ENCODE data around the gene ZNF277. TPM values are rescaled to one million over a fixed set of nuclear protein-coding genes. Genes with fewer than 3 reads are reported as not detected.

Gene ZNF277
- total and polyA plus RNA-seq, 4 donors, result 7.8 to 23.5 (median 14.5) TPM

GRCh38 chr7:112199672-112200071 lies 6.8 kb upstream of the ZNF277 start:
- Histone ChIP-seq H3K4me3 (ENCODE audit: low read depth in 1 of 3, low read length in 3 of 3) (no peak overlapping the region), H3K4me1 (ENCODE audit: control insufficient read depth in 4 of 4, insufficient read depth in 4 of 4, low read length in 3 of 4) (peaks cover 2 to 38% (median 21%) of the 10 kb centered on the region in 4 donors), H3K27ac (ENCODE audit: low read depth in 1 of 2, low read length in 2 of 2) (no peak overlapping the region), H3K9ac (ENCODE audit: low read depth in 1 of 2, low read length in 2 of 2) (no peak overlapping the region), H3K9me3 (ENCODE audit: control insufficient read depth in 4 of 4, low read length in 3 of 4) (no peaks in the 10 kb centered on the region), H3K36me3 (ENCODE audit: control insufficient read depth in 4 of 4, insufficient read depth in 3 of 4, low read depth in 1 of 4, low read length in 3 of 4) (no peaks in the 10 kb centered on the region), H3K27me3 (ENCODE audit: control insufficient read depth in 4 of 4, insufficient read depth in 4 of 4, low read length in 3 of 4) (no peaks in the 10 kb centered on the region)
- TF ChIP-seq REST (IDR thresholded peaks at IDR 0.05) (no peak), NR2F2 (IDR thresholded peaks at IDR 0.05) (no peak), CTCF (IDR thresholded peaks at IDR 0.05; ENCODE audit: low read depth, low read length, missing input control) (no peak), ZBTB33 (IDR thresholded peaks at IDR 0.05) (no peak), ATF3 (IDR thresholded peaks at IDR 0.05) (no peak), FOXA1 (IDR thresholded peaks at IDR 0.05) (no peak), MAX (IDR thresholded peaks at IDR 0.05) (no peak), FOXA2 (IDR thresholded peaks at IDR 0.05) (no peak), HNF4A (conservative IDR thresholded peaks at IDR 0.05) (no peak), RXRA (IDR thresholded peaks at IDR 0.05) (no peak), SP1 (IDR thresholded peaks at IDR 0.05) (no peak), JUND (IDR thresholded peaks at IDR 0.05) (no peak), GABPA (IDR thresholded peaks at IDR 0.05 in 1 of 2, conservative IDR thresholded peaks at IDR 0.05 in 1 of 2) (no peak), YY1 (IDR thresholded peaks at IDR 0.05) (no peak), HNF4G (IDR thresholded peaks at IDR 0.05) (no peak), TAF1 (conservative IDR thresholded peaks at IDR 0.05) (no peak)
- no peak for DNase-seq (ENCODE audit: low spot score)
- 96% methylated on average over 1 of the region's 1 CpG for WGBS

- Histone ChIP-seq H3K9me3 (ENCODE audit: control insufficient read depth in 4 of 4, low read length in 3 of 4) (no peaks in the 10 kb centered on the region), H3K27ac (ENCODE audit: low read depth in 1 of 2, low read length in 2 of 2) (no peak overlapping the region), H3K36me3 (ENCODE audit: control insufficient read depth in 4 of 4, insufficient read depth in 3 of 4, low read depth in 1 of 4, low read length in 3 of 4) (no peaks in the 10 kb centered on the region), H3K9ac (ENCODE audit: low read depth in 1 of 2, low read length in 2 of 2) (no peak overlapping the region), H3K27me3 (ENCODE audit: control insufficient read depth in 4 of 4, insufficient read depth in 4 of 4, low read length in 3 of 4) (no peaks in the 10 kb centered on the region), H3K4me1 (ENCODE audit: control insufficient read depth in 4 of 4, insufficient read depth in 4 of 4, low read length in 3 of 4) (peaks cover 2 to 29% (median 22%) of the 10 kb centered on the region in 4 donors), H3K4me3 (ENCODE audit: low read depth in 1 of 3, low read length in 3 of 3) (no peak overlapping the region)
- no peak for DNase-seq (ENCODE audit: low spot score)
- WGBS, result 93% methylated on average over 6 of the region's 6 CpGs
- TF ChIP-seq HNF4A (conservative IDR thresholded peaks at IDR 0.05) (no peak), SP1 (IDR thresholded peaks at IDR 0.05) (no peak), JUND (IDR thresholded peaks at IDR 0.05) (no peak), CTCF (IDR thresholded peaks at IDR 0.05; ENCODE audit: low read depth, low read length, missing input control) (no peak), MAX (IDR thresholded peaks at IDR 0.05) (no peak), REST (IDR thresholded peaks at IDR 0.05) (no peak)
These were observed 5.1 kb upstream of the ZNF277 start for GRCh38 chr7:112201411-112201810.
